Gastroesophageal sphincter (tissue), 4 donors: ENCODE data around the gene EGFLAM. TPM values are rescaled to one million over a fixed set of nuclear protein-coding genes. Genes with fewer than 3 reads are reported as not detected.
"Not testable (repeated sequence)": the region's sequence is repeated elsewhere in the genome, so short reads cannot be mapped to it uniquely, and the experiment has no call there.

ENCODE experiments used
- ATAC-seq: fragments of 150-250 bp; one replicate; pipeline ENCODE4 v1.9.1; 2016; ENCODE audit warnings: mild to moderate bottlenecking, moderate library complexity
- H3K27ac ChIP-seq, 4 donors: fragments of 200-600 bp; sonication (generic) in 3 of 4; 1 replicate in 3 of 4; 2 replicates in 1 of 4; pipeline ENCODE4 v1.5.1; 2016 to 2019
- H3K27me3 ChIP-seq: fragments of 200-600 bp; sonication (generic); one replicate; pipeline ENCODE4 v1.5.1; 2019
- H3K36me3 ChIP-seq, 2 donors: fragments of 200-600 bp; sonication (generic); one replicate each; pipeline ENCODE4 v1.5.1; 2019; ENCODE audit warnings: control low read depth in 1 of 2
- H3K4me1 ChIP-seq, 3 donors: fragments of 200-600 bp; sonication (generic); 1 replicate in 2 of 3; 2 replicates in 1 of 3; pipeline ENCODE4 v1.5.1; 2016 to 2019; ENCODE audit warnings: control low read depth in 2 of 3
- H3K4me3 ChIP-seq, 2 donors: fragments of 200-600 bp; sonication (generic); one replicate each; pipeline ENCODE4 v1.5.1; 2019; ENCODE audit warnings: mild to moderate bottlenecking in 1 of 2, moderate library complexity in 1 of 2
- H3K9me3 ChIP-seq, 3 donors: fragments of 200-600 bp; sonication (generic); one replicate each; pipeline ENCODE4 v1.5.1; 2017 to 2019; ENCODE audit warnings: control low read depth in 2 of 3
- EP300 ChIP-seq: sonication (generic); formaldehyde crosslinking; IDR thresholded peaks from one replicate; pipeline ENCODE4 v1.6.1; 2017; ENCODE audit warnings: antibody characterized with exemption, mild to moderate bottlenecking
- POLR2A ChIP-seq, 2 donors: fragments of 450-650 bp; IDR thresholded peaks; one replicate each; pipeline ENCODE4 v1.6.1; 2017; ENCODE audit warnings: antibody characterized with exemption in 2 of 2, mild to moderate bottlenecking in 2 of 2, moderate library complexity in 1 of 2
- POLR2AphosphoS5 ChIP-seq: sonication (generic); formaldehyde crosslinking; IDR thresholded peaks from one replicate; pipeline ENCODE4 v1.6.1; 2017; ENCODE audit warnings: antibody characterized with exemption
- WGBS, 2 donors: methylation state at CpG; one replicate each; pipeline ENCODE4 v1.1.5; 2018; ENCODE audit warnings: low coverage in 1 of 2; 5-methylcytosine and 5-hydroxymethylcytosine counted together
- total RNA-seq, 4 donors: library from RNA; depleted of rRNA; stranded (reverse); fragments of >200 nt; gene quantifications; one replicate each; pipeline ENCODE4 v1.1.0, GENCODE V29; 2016
- TF ChIP-seq, protein P1 (sequence below), 4 experiments: fragments of 200-600 bp in 2 of 4; fragments of 450-650 bp in 2 of 4; sonication (generic) in 1 of 4; IDR thresholded peaks; one replicate each; pipeline ENCODE4 v1.5.1; 2017 to 2019; ENCODE audit warnings: antibody characterized with exemption in 4 of 4, mild to moderate bottlenecking in 2 of 4, moderate library complexity in 2 of 4

The EGFLAM gene
- total RNA-seq, 4 donors from 2014 or later: 4.8 to 8.3 (median 7.7) TPM

DNA sequence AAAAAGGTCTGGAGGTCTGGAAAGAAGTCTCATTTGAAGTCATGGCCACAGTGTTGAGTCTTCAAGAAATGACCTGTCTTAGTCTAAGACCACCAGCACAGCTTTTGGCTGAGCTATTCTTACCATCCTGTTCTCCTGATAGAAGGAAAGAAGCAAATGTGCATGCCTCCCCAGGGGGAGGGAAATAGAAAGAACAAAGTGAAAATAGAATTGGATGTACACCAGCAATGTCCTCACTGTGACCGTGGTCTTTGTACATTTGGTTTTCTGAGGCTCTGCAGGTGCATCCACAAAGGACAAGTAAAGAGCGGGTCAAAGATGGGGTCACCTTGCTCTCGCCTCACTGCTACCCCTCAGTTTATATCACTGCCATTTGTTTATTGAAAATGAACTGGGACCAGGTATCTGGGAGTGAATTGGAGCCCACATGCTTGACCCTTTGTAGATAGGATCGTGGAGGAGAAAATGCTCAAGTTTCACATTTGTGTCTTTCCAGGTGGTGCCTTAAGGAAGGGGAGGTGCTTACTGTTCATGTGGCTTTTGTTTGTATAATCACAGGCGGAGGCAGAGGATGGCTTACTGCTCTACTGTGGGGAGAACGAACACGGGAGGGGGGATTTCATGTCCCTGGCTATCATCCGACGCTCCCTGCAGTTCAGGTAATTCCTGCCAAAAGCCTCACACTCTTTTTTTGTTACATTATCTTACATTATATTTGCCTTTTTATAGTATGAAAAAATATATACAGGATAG, 150.3 kb downstream of the EGFLAM start:
- Histone ChIP-seq H3K9me3 (no peaks in the 10 kb centered on the region), H3K4me1 (peaks cover 0 to 11% (median 0%) of the 10 kb centered on the region in 3 donors), H3K27ac (no peak overlapping the region), H3K27me3 (peaks cover 5% of the 10 kb centered on the region), H3K36me3 (no peaks in the 10 kb centered on the region), H3K4me3 (no peak overlapping the region)
- 74% methylated on average over 7 to 9 of the region's 9 CpGs for WGBS, 2 donors
- no peak for ATAC-seq
- TF ChIP-seq POLR2A (IDR thresholded peaks at IDR 0.05) (no peak), EP300 (no peak), POLR2AphosphoS5 (no peak)
- TF ChIP-seq, protein P1, sequence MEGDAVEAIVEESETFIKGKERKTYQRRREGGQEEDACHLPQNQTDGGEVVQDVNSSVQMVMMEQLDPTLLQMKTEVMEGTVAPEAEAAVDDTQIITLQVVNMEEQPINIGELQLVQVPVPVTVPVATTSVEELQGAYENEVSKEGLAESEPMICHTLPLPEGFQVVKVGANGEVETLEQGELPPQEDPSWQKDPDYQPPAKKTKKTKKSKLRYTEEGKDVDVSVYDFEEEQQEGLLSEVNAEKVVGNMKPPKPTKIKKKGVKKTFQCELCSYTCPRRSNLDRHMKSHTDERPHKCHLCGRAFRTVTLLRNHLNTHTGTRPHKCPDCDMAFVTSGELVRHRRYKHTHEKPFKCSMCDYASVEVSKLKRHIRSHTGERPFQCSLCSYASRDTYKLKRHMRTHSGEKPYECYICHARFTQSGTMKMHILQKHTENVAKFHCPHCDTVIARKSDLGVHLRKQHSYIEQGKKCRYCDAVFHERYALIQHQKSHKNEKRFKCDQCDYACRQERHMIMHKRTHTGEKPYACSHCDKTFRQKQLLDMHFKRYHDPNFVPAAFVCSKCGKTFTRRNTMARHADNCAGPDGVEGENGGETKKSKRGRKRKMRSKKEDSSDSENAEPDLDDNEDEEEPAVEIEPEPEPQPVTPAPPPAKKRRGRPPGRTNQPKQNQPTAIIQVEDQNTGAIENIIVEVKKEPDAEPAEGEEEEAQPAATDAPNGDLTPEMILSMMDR (IDR thresholded peaks at IDR 0.05): no peak

DNA sequence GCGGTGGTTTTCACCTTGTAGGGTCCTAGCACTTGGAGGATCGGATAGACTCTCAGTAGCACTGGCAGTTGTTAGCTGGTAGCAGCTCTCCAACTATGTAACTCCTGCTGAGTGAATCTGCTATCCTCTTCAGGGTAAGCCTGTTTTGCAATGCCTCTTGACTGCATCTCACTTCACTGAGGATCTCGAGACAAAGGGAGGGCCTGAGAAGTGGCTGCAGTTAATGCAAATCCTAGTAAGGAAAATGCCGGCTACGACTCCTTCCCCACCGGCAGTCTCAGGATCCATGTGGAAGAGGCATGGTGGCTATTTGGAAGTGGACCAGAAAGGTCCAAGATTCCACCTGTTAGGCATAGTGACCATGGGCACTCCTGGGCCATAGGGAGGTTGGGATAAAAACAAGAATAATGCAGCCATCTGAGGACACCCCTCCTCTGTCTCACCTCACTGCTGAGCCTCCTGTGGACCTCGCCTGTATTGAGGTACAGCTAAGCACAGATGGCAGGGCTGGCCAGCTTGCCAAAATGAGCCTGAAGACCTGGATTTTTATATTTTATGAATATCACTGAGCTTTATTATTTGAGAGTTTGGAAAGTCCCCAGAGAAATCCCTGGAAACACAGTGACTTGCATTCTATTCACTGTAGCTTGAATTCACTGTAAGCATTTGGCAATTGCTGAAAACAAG, 152.1 kb downstream of the EGFLAM start:
- ATAC-seq: no peak
- no peak for TF ChIP-seq POLR2AphosphoS5
- no peak for TF ChIP-seq POLR2A (IDR thresholded peaks at IDR 0.05)
- no peak overlapping the region for H3K27ac ChIP-seq

DNA sequence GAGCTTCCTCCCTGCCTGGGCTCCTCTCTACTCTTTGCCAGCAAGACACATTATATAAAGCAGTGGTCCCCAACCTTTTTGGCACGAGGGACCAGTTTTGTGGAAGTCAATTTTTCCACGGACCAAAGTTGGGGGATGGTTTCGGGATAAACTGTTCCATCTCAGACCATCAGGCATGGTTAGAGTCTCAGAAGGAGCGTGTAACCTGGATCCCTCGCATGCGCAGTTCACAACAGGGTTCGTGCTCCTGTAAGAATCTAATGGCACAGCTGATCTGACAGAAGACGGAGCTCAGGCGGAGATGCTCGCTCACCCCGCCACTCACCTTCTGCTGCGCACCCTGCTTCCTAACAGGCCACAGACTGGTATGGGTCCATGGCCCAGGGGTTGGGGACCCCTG, 155.3 kb downstream of the EGFLAM start:
- Histone ChIP-seq H3K27me3 (no peaks in the 10 kb centered on the region), H3K4me1 (peaks cover 0 to 18% (median 0%) of the 10 kb centered on the region in 3 donors), H3K27ac (peak overlapping the region in 3 of 4 donors; percentile 27 to 37 (median 29)), H3K4me3 (no peak overlapping the region), H3K36me3 (no peaks in the 10 kb centered on the region), H3K9me3 (no peaks in the 10 kb centered on the region)
- WGBS, 2 donors: 19% methylated on average over 2 of the region's 12 CpGs; no CpG with 5 or more reads in 1 of the 2 donors
- peak; percentile 39 for ATAC-seq
- TF ChIP-seq POLR2AphosphoS5 (no peak), EP300 (no peak), POLR2A (IDR thresholded peaks at IDR 0.05) (no peak)
- TF ChIP-seq, protein P1 (IDR thresholded peaks at IDR 0.05): no peak

More for the DNA sequence above, 152.1 kb downstream of the EGFLAM start:
- Histone ChIP-seq H3K27me3 (peaks cover 5% of the 10 kb centered on the region), H3K4me3 (no peak overlapping the region), H3K36me3 (no peaks in the 10 kb centered on the region), H3K4me1 (peaks cover 0 to 18% (median 0%) of the 10 kb centered on the region in 3 donors), H3K9me3 (no peaks in the 10 kb centered on the region)
- 93 to 100% methylated on average over 1 to 3 of the region's 7 CpGs for WGBS, 2 donors

- no peak for ATAC-seq
- H3K9me3 ChIP-seq: no peaks in the 10 kb centered on the region
- H3K27me3 ChIP-seq: no peaks in the 10 kb centered on the region
- H3K27ac ChIP-seq: no peak overlapping the region
- H3K36me3 ChIP-seq: no peaks in the 10 kb centered on the region
- no peak overlapping the region for H3K4me3 ChIP-seq
- peaks cover 0 to 18% (median 0%) of the 10 kb centered on the region in 3 donors for H3K4me1 ChIP-seq
- TF ChIP-seq POLR2AphosphoS5 (no peak), EP300 (no peak), POLR2A (IDR thresholded peaks at IDR 0.05) (no peak)
- TF ChIP-seq, protein P1 (IDR thresholded peaks at IDR 0.05): no peak
- WGBS, 2 donors: 63 to 76% methylated on average over 4 of the region's 4 CpGs
These were observed 156.0 kb downstream of the EGFLAM start for GRCh38 chr5:38414348-38414747.

- not testable (repeated sequence) for H3K27ac ChIP-seq, ATAC-seq, H3K27me3 ChIP-seq
These were observed 157.4 kb downstream of the EGFLAM start for GRCh38 chr5:38415772-38416171.

More at GRCh38 chr5:38415772-38416171, 157.4 kb downstream of the EGFLAM start:
- WGBS, 2 donors: 80 to 87% methylated on average over 5 of the region's 5 CpGs
- H3K9me3 ChIP-seq, H3K36me3 ChIP-seq, H3K4me3 ChIP-seq: not testable (repeated sequence)
- peaks cover 0 to 18% (median 0%) of the 10 kb centered on the region in 3 donors for H3K4me1 ChIP-seq
